ENCODE measurements around the gene TMED10.

The TMED10 gene

DNA sequence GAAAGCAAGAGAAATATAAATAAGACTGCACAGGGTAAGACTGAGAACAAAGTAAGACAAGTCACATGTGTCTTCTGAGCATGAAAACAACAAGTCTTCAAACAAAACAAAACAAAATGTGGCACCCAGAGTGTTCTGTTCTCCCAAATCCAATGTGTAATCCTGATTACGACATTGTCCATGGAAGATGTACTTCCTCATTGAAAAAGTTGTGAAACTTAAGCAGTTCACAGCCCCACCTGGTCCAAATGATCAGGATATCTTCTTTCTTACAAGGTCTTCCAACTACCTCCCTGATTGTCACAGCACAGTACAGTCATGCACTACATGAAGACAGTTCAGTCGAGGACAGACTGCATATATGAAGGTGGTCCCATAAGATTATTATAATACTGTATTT lies 26.3 kb downstream of the TMED10 start:
- ChIA-PET CTCF (interaction anchor here (0.6 kb wide), 1 partner anchor 18 kb away, joined by 8 read pairs; no protein-coding TSS in a partner anchor), POLR2A (ENCODE audit: low non-redundant PET) (no interaction called here)
- H3K27ac ChIP-seq = peak overlapping the region; percentile 41; the same call in 1 of the 2 replicates
- TF ChIP-seq CTCF (conservative IDR thresholded peaks at IDR 0.05; ENCODE audit: low read depth) = no peak
- DNase-seq (ENCODE audit: low spot score) = no peak

DNA sequence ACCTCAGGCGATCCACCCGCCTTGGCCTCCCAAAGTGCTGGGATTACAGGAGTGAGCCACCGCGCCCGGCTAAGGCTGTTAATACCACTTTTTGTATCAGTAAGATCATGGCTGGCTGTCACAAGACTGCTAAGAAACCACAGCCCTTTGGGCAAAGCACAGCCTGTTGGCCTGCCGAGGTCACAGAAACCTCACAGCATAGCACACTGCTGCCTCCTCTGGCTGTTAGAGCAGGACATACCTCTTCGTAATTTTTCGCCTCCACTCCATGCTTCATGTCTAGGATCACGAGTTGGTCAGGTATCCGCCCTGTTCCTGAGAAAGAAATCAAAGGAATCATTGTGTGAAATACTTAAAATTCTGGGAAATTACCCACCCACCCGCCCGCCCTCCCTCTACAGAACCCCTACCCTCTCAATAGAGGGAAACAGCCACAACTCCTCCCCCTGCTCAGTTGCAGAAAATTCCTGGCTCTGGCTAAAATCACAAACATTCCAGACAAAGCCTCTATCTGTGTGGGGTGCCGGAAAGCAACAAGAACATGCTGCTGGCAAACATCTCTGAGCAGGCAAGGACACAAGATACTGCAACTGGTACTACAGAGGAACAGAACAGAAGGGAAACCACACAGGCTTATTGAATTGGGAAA lies 28.9 kb downstream of the TMED10 start:
- no peak for DNase-seq (ENCODE audit: low spot score)
- CTCF ChIA-PET = interaction anchor here (0.7 to 0.8 kb wide), 3 partner anchors 8 to 413 kb away, joined by 3 to 4 read pairs (median 3); no protein-coding TSS in a partner anchor
- POLR2A ChIA-PET (ENCODE audit: low non-redundant PET) = no interaction called here
- H3K27ac ChIP-seq = peak overlapping the region; percentile 19; the same call in 1 of the 2 replicates
- TF ChIP-seq CTCF (conservative IDR thresholded peaks at IDR 0.05; ENCODE audit: low read depth) = no peak

DNA sequence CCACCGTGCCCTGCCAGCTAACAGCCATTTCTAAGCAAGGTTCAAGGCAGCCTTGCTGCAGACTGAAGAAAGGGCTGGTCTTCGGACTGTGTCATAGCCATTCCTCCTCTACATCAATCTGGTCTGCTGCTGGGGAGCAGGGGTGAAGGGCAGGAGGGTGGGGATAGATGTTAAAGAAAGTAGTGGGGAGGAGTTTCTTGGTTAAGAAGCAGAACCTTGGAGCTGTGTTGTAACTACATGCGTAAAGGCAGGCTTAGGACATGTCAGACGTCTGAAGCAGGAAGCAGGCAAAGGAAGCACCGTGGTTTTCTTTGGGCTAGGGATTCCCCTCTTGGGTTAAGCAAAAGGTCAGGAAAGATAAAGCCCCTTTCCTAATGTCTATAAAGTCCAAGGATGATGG lies 31.5 kb downstream of the TMED10 start:
- no peak for DNase-seq (ENCODE audit: low spot score)
- no peak for TF ChIP-seq CTCF (conservative IDR thresholded peaks at IDR 0.05; ENCODE audit: low read depth)
- POLR2A ChIA-PET (ENCODE audit: low non-redundant PET) = no interaction called here
- no peak overlapping the region; the same call in 1 of the 2 replicates for H3K27ac ChIP-seq
- CTCF ChIA-PET = no interaction called here

- no peak overlapping the region for H3K27ac ChIP-seq
- no peak for DNase-seq (ENCODE audit: low spot score)
- TF ChIP-seq CTCF (conservative IDR thresholded peaks at IDR 0.05; ENCODE audit: low read depth) = no peak
- ChIA-PET POLR2A (ENCODE audit: low non-redundant PET) (interaction anchor here (0.6 kb wide), 1 partner anchor 140 kb away, joined by 5 read pairs; no protein-coding TSS in a partner anchor), CTCF (interaction anchor here (0.7 kb wide), 2 partner anchors 152 to 345 kb away, joined by 3 read pairs; no protein-coding TSS in a partner anchor)
Measured at GRCh38 chr14:75143761-75144527, 32.5 kb downstream of the TMED10 start.

DNA sequence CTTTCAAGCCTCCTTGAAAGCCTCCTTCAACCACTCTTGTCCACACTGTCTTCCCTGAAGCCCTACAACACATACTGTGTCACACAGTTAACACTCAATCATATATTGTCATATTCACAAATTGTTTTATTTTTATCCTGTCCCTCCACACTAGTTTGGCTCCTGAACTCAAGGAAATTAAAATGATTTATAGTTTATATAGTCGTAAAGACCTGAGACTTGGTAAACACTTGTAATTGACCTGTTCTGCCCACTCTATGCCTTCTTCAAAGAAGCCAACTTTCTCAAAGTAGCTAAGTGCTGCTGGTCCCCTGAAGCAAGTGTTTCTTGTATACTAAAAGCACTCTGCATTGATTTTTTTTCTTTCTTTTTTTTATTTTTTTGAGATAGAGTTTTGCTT lies 33.9 kb downstream of the TMED10 start:
- ChIA-PET POLR2A (ENCODE audit: low non-redundant PET) (no interaction called here), CTCF (no interaction called here)
- peak overlapping the region; percentile 14; the same call in 1 of the 2 replicates for H3K27ac ChIP-seq
- no peak for DNase-seq (ENCODE audit: low spot score)
- no peak for TF ChIP-seq CTCF (conservative IDR thresholded peaks at IDR 0.05; ENCODE audit: low read depth)

DNA sequence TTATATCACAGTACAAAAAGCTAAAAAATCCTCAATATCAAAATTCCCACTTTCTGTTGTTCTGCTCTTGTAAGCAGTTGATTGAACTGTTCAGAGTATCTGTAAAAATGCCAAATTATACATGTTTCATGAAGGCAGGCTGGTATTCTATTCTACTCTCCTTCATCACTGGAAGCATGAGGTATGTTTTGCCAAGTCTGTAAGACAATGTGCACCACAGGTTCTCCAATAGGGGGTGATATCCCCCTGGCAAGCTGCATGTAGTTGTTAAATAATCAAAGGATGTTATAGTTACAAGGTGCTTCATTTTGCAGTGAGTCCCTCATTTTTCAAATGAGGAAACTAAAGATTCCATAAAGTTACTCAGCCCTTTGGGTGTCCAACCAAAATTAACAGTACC lies 34.4 kb downstream of the TMED10 start:
- DNase-seq (ENCODE audit: low spot score) = no peak
- POLR2A ChIA-PET (ENCODE audit: low non-redundant PET) = no interaction called here
- CTCF ChIA-PET = interaction anchor here (0.7 kb wide), 1 partner anchor 11 kb away, joined by 3 read pairs; no protein-coding TSS in a partner anchor
- TF ChIP-seq CTCF (conservative IDR thresholded peaks at IDR 0.05; ENCODE audit: low read depth) = no peak
- no peak overlapping the region for H3K27ac ChIP-seq
